Small intestine (tissue), 7 donors: ENCODE measurements around the gene NPM1. TPM values are rescaled to one million over a fixed set of nuclear protein-coding genes. Genes with fewer than 3 reads are reported as not detected.

Experiments
- DNase-seq, 2 donors: peaks; one replicate each; pipeline versions ENCODE4 v3.0.0 to v3.0.0-alpha.2; 2013
- FAIRE-seq: peaks from 2 replicates; lab custom pipeline; 2012; peaks lifted over from hg19 to GRCh38; lab: Jason Lieb, UNC
- H3K27ac ChIP-seq, 3 donors: one replicate each; pipeline ENCODE4 v1.5.1; 2013; ENCODE audit warnings: low read length in 2 of 3, mild to moderate bottlenecking in 2 of 3, control low read depth in 1 of 3, inconsistent platforms in 1 of 3, low read depth in 1 of 3, moderate library complexity in 1 of 3
- H3K27me3 ChIP-seq, 3 donors: one replicate each; pipeline ENCODE4 v1.6.1; 2013; ENCODE audit warnings: low read length in 3 of 3, inconsistent platforms in 1 of 3; ENCODE audit not compliant: control insufficient read depth in 3 of 3, insufficient read depth in 3 of 3
- H3K36me3 ChIP-seq, 3 donors: one replicate each; pipeline ENCODE4 v1.6.1; 2013; ENCODE audit warnings: low read length in 3 of 3, inconsistent platforms in 1 of 3, low read depth in 1 of 3, mild to moderate bottlenecking in 1 of 3, moderate library complexity in 1 of 3; ENCODE audit not compliant: control insufficient read depth in 3 of 3, insufficient read depth in 2 of 3
- H3K4me1 ChIP-seq, 3 donors: one replicate each; pipeline ENCODE4 v1.6.1; 2013; ENCODE audit warnings: low read length in 2 of 3, inconsistent platforms in 1 of 3, low read depth in 1 of 3, mild to moderate bottlenecking in 1 of 3, moderate library complexity in 1 of 3; ENCODE audit not compliant: control insufficient read depth in 3 of 3, insufficient read depth in 2 of 3
- H3K4me3 ChIP-seq, 3 donors: one replicate each; pipeline ENCODE4 v1.5.1; 2013; ENCODE audit warnings: low read length in 3 of 3, control low read depth in 1 of 3, inconsistent platforms in 1 of 3, low read depth in 1 of 3, mild to moderate bottlenecking in 1 of 3, moderate library complexity in 1 of 3
- H3K9me3 ChIP-seq, 2 donors: one replicate each; pipeline ENCODE4 v1.6.1; 2013; ENCODE audit warnings: low read depth in 1 of 2, low read length in 1 of 2; ENCODE audit not compliant: control insufficient read depth in 2 of 2, insufficient read depth in 1 of 2
- WGBS, 3 donors: extraction: QIAGEN DNeasy Blood & Tissue Kit; methylation state at CpG; one replicate each; pipeline ENCODE4 v1.1.7; 2013; 5-methylcytosine and 5-hydroxymethylcytosine counted together
- polyA plus RNA-seq, 4 donors: library from polyadenylated mRNA; stranded (reverse) in 3 of 4; unstranded in 1 of 4; fragments of 200-250 nt in 3 of 4; fragments of 120-200 nt in 1 of 4; gene quantifications; one replicate each; pipeline versions ENCODE4 v1.2.1 to v1.2.3, GENCODE V29; 2013
- donor health status: healthy with polysubstance abuse.
- donor health status: control.
- donor health status: control.
- donor health status: Bipolar disorder and iron deficiency.
- donor health status: healthy.

The NPM1 gene
- polyA plus RNA-seq, 4 donors: 1,717 to 3,094 (median 2,104) TPM

DNA sequence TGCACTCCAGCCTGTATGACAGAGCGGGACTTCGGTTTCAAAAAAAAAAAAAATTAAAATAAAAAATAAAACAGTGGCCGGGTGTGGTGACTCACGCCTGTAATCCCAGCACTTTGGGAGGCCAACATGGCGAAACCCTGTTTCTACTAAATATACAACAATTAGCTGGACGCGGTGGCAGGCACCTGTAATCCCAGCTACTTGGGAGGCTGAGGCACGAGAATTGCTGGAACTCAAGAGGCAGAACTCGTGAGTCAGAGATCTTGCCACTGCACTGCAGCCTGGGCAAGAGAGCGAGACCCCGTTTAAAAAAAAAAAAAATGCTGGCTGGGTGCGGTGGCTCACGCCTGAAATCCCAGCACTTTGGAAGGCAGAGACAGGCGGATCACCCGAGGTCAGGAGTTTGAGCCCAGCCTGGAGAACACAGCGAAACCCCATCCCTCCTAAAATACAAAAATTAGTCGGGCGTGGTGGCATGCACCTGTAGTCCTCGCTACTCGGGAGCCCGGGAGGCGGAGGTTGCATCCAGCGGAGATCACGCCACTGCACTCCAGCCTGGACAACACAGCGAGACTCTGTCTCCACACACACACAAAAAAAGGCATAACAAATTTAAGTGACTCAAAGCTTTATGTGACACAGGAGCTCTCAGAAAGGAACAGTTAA is 1.5 kb upstream of the NPM1 start:
- DNase-seq: no peak
- Histone ChIP-seq H3K4me1 (peaks cover 0 to 5% (median 0%) of the 10 kb centered on the region in 3 donors), H3K27me3 (no peaks in the 10 kb centered on the region), H3K4me3 (no peak overlapping the region), H3K36me3 (peaks cover 0 to 3% (median 0%) of the 10 kb centered on the region in 3 donors), H3K9me3 (no peaks in the 10 kb centered on the region), H3K27ac (no peak overlapping the region)
- no peak for FAIRE-seq
- WGBS, 3 donors: 94 to 97% (median 95%) methylated on average over 25 of the region's 25 CpGs

DNA sequence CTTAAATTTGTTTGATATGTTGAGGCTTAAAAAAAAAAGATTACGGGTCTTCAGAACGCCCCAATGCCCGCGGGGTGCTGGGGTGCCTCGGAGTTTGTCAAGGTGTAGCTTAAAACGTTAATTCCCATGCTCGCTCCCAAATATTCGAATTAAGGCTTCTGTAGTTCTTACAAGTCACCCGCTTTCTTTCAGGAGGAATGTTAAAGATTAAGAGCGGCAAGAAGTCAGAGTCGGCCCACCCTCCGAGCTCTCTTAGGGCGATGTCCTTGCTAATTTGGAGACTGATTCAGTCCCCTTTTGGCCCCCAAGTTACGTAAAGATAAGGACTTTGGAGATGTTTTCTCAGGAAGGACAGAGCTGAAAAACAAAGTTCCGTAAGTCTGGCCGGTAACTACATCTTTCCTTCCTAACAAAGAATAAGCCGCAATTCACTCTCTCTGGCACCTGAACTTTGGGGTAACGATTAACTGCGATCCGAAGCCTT is 746 bp upstream of the NPM1 start:
- peak overlapping the region; percentile 75 to 89 (median 80) for H3K27ac ChIP-seq
- H3K4me3 ChIP-seq: peak overlapping the region; percentile 52 to 96 (median 67)
- no peaks in the 10 kb centered on the region for H3K27me3 ChIP-seq
- no peaks in the 10 kb centered on the region for H3K9me3 ChIP-seq
- 4 to 10% (median 7%) methylated on average over 20 of the region's 20 CpGs for WGBS, 3 donors
- FAIRE-seq (no peak), DNase-seq (no peak)
- H3K4me1 ChIP-seq: peaks cover 0 to 7% (median 3%) of the 10 kb centered on the region in 3 donors
- peaks cover 3 to 5% (median 3%) of the 10 kb centered on the region in 3 donors for H3K36me3 ChIP-seq

DNA sequence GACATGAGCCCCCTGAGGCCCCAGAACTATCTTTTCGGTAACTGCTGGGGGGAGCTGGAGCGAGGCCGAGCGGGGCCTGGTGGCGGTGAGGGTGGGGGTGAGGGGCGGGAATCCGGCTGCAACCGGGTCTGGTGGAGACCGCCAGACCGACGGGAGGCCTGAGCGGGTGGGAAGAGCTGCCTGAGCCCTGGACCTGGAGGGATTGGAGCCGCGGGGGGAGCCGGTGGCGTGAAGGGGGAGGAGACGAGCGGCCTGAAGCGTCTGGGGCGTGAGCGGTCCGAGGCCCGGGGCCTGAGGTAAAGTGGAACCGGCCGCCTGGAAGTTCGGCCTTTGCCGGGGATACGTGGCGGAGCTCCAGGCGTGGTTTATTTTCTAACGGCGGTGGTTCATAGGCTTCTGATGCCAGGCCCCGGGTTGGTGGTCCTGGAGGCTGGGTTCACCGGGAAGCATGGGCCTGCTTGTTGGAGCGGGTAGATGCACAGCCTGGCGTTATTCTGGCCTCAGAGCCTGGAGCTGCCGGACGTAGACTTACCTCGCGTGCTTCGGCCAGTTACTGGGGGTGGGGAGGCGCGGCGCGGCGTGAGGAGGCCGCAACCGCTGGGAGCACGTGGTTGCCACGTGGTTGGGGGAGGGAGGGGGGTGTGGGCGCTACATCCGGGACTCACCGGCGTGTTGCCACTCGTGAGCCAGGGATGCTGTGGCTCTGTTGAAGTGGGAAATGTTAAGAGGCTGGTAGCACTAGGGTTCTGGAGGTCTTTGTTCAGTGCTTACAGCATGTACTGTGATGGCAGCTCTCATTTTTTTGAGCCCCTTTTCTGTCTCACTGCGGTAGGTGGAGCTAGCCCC is 544 bp downstream of the NPM1 start:
- H3K4me1 ChIP-seq: peaks cover 0 to 7% (median 3%) of the 10 kb centered on the region in 3 donors
- 0 to 1% (median 1%) methylated on average over 55 to 56 of the region's 56 CpGs for WGBS, 3 donors
- peak overlapping the region; percentile 84 to 96 (median 88) for H3K4me3 ChIP-seq
- H3K27ac ChIP-seq: peak overlapping the region; percentile 50 to 91 (median 80)
- peaks cover 3 to 9% (median 7%) of the 10 kb centered on the region in 3 donors for H3K36me3 ChIP-seq
- FAIRE-seq: no peak
- peak; percentile 69 to 89 for DNase-seq
- no peaks in the 10 kb centered on the region for H3K27me3 ChIP-seq
- no peaks in the 10 kb centered on the region for H3K9me3 ChIP-seq

DNA sequence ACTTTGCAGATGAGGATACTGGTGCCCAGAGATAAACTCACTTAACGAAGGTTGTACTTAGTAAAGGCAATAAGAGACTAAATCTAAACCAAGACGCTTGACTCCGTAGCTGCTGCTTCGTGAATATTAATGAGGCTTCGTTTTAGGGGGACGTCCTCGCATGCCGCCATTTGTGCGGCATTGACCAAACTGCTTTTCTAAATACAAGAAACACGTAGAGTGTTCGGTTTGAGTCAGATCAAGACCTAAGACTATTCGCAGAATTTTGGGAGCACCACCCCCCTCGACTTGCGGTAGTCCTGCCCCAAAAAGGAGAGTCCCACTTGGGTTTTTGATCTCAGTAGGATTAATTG is 1.1 kb downstream of the NPM1 start:
- WGBS, 3 donors: 0 to 2% (median 2%) methylated on average over 14 of the region's 14 CpGs
- H3K4me3 ChIP-seq: peak overlapping the region; percentile 19 to 96 (median 84)
- DNase-seq (no peak), FAIRE-seq (no peak)
- H3K27ac ChIP-seq: peak overlapping the region in 2 of 3 donors; percentile 5 to 80
- H3K4me1 ChIP-seq: peaks cover 0 to 7% (median 3%) of the 10 kb centered on the region in 3 donors
- H3K36me3 ChIP-seq: peaks cover 5 to 11% (median 11%) of the 10 kb centered on the region in 3 donors
- no peaks in the 10 kb centered on the region for H3K27me3 ChIP-seq
- H3K9me3 ChIP-seq: no peaks in the 10 kb centered on the region

DNA sequence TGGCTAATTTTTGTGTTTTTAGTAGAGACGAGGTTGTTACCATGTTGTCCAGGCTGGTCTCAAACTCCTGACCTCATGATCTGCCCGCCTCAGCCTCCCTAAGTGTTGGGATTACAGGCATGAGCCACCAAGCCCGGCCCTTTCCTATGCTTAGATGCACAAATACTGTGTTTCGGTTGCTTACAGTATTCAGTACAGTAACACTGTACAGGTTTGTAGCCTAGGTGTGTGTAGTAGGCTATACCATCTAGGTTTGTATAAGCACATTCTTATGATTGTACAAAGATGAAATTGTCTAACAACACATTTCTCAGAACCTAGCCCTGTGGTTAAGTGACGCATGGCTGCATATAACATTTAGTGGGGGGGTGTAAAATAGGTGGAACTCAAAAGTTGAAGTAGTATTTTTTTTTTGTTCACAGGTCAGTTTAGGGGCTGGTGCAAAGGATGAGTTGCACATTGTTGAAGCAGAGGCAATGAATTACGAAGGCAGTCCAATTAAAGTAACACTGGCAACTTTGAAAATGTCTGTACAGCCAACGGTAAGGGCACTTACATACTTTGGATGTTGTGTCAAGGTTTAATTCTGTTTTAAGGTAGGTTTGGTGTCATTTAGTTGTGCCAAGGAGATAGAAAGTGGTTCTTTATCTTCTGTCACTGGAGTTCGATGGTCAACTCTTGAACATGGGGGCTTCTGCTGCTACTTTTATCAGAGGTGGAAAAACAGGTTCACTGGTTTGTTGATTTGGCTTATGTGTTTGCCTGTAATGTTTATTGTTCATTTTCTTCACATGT is 3.4 kb downstream of the NPM1 start:
- FAIRE-seq (no peak), DNase-seq (no peak)
- Histone ChIP-seq H3K27me3 (no peaks in the 10 kb centered on the region), H3K27ac (no peak overlapping the region), H3K4me3 (no peak overlapping the region), H3K9me3 (no peaks in the 10 kb centered on the region), H3K4me1 (peaks cover 0 to 7% (median 3%) of the 10 kb centered on the region in 3 donors), H3K36me3 (peaks cover 7 to 32% (median 15%) of the 10 kb centered on the region in 3 donors)
- 42 to 54% (median 45%) methylated on average over 8 of the region's 8 CpGs for WGBS, 3 donors

DNA sequence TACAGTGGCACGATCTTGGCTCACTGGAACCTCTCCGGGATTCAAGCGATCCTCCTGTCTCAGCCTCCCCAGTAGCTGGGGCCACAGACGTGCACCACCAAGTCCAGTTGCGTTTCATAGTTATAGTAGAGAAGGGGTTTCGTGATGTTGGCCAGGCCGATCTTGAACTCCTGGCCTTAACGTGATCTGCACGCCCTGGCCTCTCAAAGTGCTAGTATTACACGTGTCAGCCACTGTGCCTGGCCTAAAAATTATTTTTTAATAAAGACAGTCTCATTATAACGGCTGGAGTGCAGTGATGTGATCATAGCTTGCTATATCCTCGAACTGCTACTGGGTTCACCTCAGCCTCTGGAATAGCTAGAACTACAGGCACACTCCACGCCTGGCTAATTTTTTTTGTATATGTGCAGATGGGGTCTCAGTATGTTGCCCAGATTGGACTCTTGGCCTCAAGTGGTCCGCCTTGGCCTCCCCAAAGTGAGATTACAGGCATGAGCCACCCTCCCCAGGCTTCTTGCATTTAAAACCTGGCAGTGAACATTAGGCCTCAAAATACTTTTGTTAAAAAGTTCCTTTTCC is 4.4 kb downstream of the NPM1 start:
- Histone ChIP-seq H3K27ac (no peak overlapping the region), H3K4me1 (peaks cover 0 to 7% (median 3%) of the 10 kb centered on the region in 3 donors), H3K27me3 (no peaks in the 10 kb centered on the region), H3K36me3 (peaks cover 12 to 37% (median 21%) of the 10 kb centered on the region in 3 donors), H3K9me3 (no peaks in the 10 kb centered on the region), H3K4me3 (no peak overlapping the region)
- FAIRE-seq (no peak), DNase-seq (no peak)
- WGBS, 3 donors: 69 to 80% (median 76%) methylated on average over 14 of the region's 14 CpGs

DNA sequence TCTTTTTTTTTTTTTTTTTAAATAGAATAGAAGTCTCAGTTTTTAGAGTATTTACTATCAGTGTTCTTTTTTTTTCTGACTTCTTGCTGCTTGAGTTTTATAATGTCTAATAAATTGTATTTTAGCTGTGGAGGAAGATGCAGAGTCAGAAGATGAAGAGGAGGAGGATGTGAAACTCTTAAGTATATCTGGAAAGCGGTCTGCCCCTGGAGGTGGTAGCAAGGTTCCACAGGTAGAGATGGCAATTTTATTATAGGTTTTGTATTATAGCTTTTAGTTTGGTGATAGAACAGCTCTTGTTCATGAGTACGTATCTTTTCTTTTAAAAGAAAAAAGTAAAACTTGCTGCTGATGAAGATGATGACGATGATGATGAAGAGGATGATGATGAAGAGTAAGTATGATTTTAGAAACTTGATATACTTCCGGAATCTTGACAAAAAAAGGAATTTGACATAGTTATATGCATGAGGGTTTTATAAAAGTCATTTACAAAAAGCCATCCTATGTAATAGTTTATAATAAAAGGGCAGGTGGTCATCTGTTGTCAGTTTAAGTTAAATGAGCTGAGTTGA is 5.0 kb downstream of the NPM1 start:
- no peak for FAIRE-seq
- H3K27me3 ChIP-seq: no peaks in the 10 kb centered on the region
- peaks cover 0 to 7% (median 3%) of the 10 kb centered on the region in 3 donors for H3K4me1 ChIP-seq
- H3K4me3 ChIP-seq: no peak overlapping the region
- 82 to 91% (median 90%) methylated on average over 4 of the region's 4 CpGs for WGBS, 3 donors
- H3K9me3 ChIP-seq: no peaks in the 10 kb centered on the region
- no peak overlapping the region for H3K27ac ChIP-seq
- H3K36me3 ChIP-seq: peaks cover 15 to 39% (median 21%) of the 10 kb centered on the region in 3 donors
- no peak for DNase-seq
